GM06990 (cell line): ENCODE measurements around the gene USF2.

Source experiments
- DNase-seq: peaks from one replicate; pipeline ENCODE4 v3.0.0-alpha.2; 2011; ENCODE audit not compliant: insufficient read length; ENCODE audit errors: extremely low read depth
- H3K27me3 ChIP-seq: replicated peaks from 2 replicates; pipeline ENCODE4 v1.6.0; 2011; ENCODE audit warnings: low read length; ENCODE audit not compliant: control insufficient read depth, insufficient read depth
- H3K36me3 ChIP-seq: 2 replicates; pipeline ENCODE4 v1.5.1; 2011; ENCODE audit warnings: low read length; ENCODE audit not compliant: control insufficient read depth, insufficient read depth
- H3K4me3 ChIP-seq: replicated peaks from 2 replicates; pipeline ENCODE4 v1.5.1; 2011; ENCODE audit warnings: low read depth, mild to moderate bottlenecking, control low read depth, low read length
- CTCF ChIP-seq: IDR thresholded peaks from 2 replicates; pipeline ENCODE4 v1.5.1; 2011; ENCODE audit warnings: low read length, control low read depth, mild to moderate bottlenecking, inconsistent platforms; ENCODE audit not compliant: insufficient read depth, poor library complexity, severe bottlenecking

The USF2 gene

GRCh38 chr19:35291259-35291658 is 22.5 kb downstream of the USF2 start:
- no peak for DNase-seq
- Histone ChIP-seq H3K27me3 (no peaks in the 10 kb centered on the region), H3K4me3 (no peak overlapping the region), H3K36me3 (no peaks in the 10 kb centered on the region)
- TF ChIP-seq CTCF, result no peak

GRCh38 chr19:35291916-35292315 is 23.2 kb downstream of the USF2 start, which contains the start of gene MAG:
MAG (plus strand) TSS chr19:35292161; CDS start chr19:35295409, 3,248 bp downstream.
- TF ChIP-seq CTCF, result no peak
- H3K4me3 ChIP-seq, result no peak within 1 kb of the TSS
- H3K27me3 ChIP-seq, result no peaks in the 10 kb centered on the region
- no peak for DNase-seq
- no peaks in the 10 kb centered on the region for H3K36me3 ChIP-seq

GRCh38 chr19:35292421-35293362 is 23.9 kb downstream of the USF2 start:
- no peaks in the 10 kb centered on the region for H3K27me3 ChIP-seq
- no peaks in the 10 kb centered on the region for H3K36me3 ChIP-seq
- no peak for TF ChIP-seq CTCF
- no peak for DNase-seq
- H3K4me3 ChIP-seq, result no peak overlapping the region

GRCh38 chr19:35293363-35293739 is 24.6 kb downstream of the USF2 start:
- TF ChIP-seq CTCF, result no peak
- H3K27me3 ChIP-seq, result no peaks in the 10 kb centered on the region
- H3K4me3 ChIP-seq, result no peak overlapping the region
- H3K36me3 ChIP-seq, result no peaks in the 10 kb centered on the region
- DNase-seq, result no peak

- DNase-seq, result no peak
- TF ChIP-seq CTCF, result no peak
These were observed 25.0 kb downstream of the USF2 start for GRCh38 chr19:35293808-35294207.

More at GRCh38 chr19:35293808-35294207, 25.0 kb downstream of the USF2 start:
- Histone ChIP-seq H3K27me3 (no peaks in the 10 kb centered on the region), H3K36me3 (no peaks in the 10 kb centered on the region), H3K4me3 (no peak overlapping the region)
